Suprapubic skin (tissue), 4 donors: ENCODE results near the gene ZNF526. TPM values are rescaled to one million over a fixed set of nuclear protein-coding genes. Genes with fewer than 3 reads are reported as not detected.

ENCODE experiments used
- DNase-seq, 2 donors: peaks; one replicate each; pipeline ENCODE4 v3.0.0-alpha.2; 2019; ENCODE audit warnings: low spot score in 2 of 2
- H3K27ac ChIP-seq: fragments of 200-600 bp; sonication (generic); one replicate; pipeline ENCODE4 v1.5.1; 2019
- H3K27me3 ChIP-seq: fragments of 200-600 bp; sonication (generic); one replicate; pipeline ENCODE4 v1.5.1; 2019
- H3K36me3 ChIP-seq: fragments of 200-600 bp; sonication (generic); one replicate; pipeline ENCODE4 v1.5.1; 2019
- H3K4me1 ChIP-seq: fragments of 200-600 bp; sonication (generic); one replicate; pipeline ENCODE4 v1.5.1; 2019
- H3K4me3 ChIP-seq: fragments of 200-600 bp; sonication (generic); one replicate; pipeline ENCODE4 v1.5.1; 2019; ENCODE audit warnings: mild to moderate bottlenecking
- H3K9me3 ChIP-seq: fragments of 200-600 bp; sonication (generic); one replicate; pipeline ENCODE4 v1.5.1; 2019
- EP300 ChIP-seq: sonication (generic); formaldehyde crosslinking; IDR thresholded peaks from one replicate; pipeline ENCODE4 v1.6.1; 2017; ENCODE audit warnings: antibody characterized with exemption
- POLR2A ChIP-seq, 2 donors: fragments of 450-650 bp; IDR thresholded peaks; one replicate each; pipeline ENCODE4 v1.6.1; 2017; ENCODE audit warnings: antibody characterized with exemption in 2 of 2, mild to moderate bottlenecking in 2 of 2, moderate library complexity in 2 of 2
- POLR2AphosphoS5 ChIP-seq, 3 donors: sonication (generic); formaldehyde crosslinking; IDR thresholded peaks; one replicate each; pipeline ENCODE4 v1.6.1; 2017; ENCODE audit warnings: antibody characterized with exemption in 3 of 3
- whole genome bisulfite sequencing: methylation state at CpG from one replicate; pipeline ENCODE4 v1.1.5; 2018; 5-methylcytosine and 5-hydroxymethylcytosine counted together
- total RNA-seq, 4 donors: library from RNA; depleted of rRNA; stranded (reverse); fragments of >200 nt; gene quantifications; one replicate each; pipeline ENCODE4 v1.1.0, GENCODE V29; 2016
- TF ChIP-seq, protein P1 (sequence below), 2 donors: fragments of 200-600 bp in 1 of 2; fragments of 450-650 bp in 1 of 2; sonication (generic) in 1 of 2; IDR thresholded peaks; one replicate each; pipeline ENCODE4 v1.5.1; 2016 to 2019; ENCODE audit warnings: antibody characterized with exemption in 2 of 2, mild to moderate bottlenecking in 1 of 2, moderate library complexity in 1 of 2

Gene ZNF526
- total RNA-seq, 4 donors from 2014 or later = 4.2 to 12.9 (median 8.9) TPM

DNA sequence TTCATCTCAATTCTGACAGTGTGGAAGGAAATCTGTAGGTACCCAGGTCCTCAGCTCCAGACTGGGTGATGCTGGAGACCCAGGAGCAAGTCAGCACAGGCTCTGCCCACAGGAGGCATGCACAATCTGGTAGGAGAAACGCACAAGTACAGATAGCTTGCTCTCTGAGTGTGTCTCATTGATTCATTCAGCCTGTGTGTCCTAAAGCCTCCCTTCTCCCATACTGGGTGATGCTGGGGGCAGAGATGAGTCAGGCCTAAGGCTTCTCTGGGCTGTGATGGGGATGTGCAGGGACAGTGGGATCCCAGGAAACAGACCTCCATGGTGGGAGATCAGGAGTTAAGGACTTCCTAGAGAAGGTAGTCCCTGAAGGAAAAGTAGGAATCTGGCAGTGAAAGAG is 6.8 kb downstream of the ZNF526 start:
- H3K27me3 ChIP-seq = no peaks in the 10 kb centered on the region
- no peaks in the 10 kb centered on the region for H3K9me3 ChIP-seq
- no peaks in the 10 kb centered on the region for H3K4me1 ChIP-seq
- no peak overlapping the region for H3K27ac ChIP-seq
- no peak for DNase-seq
- TF ChIP-seq EP300 (no peak), POLR2AphosphoS5 (IDR thresholded peaks at IDR 0.05) (no peak), POLR2A (IDR thresholded peaks at IDR 0.05) (no peak)
- TF ChIP-seq, protein P1, sequence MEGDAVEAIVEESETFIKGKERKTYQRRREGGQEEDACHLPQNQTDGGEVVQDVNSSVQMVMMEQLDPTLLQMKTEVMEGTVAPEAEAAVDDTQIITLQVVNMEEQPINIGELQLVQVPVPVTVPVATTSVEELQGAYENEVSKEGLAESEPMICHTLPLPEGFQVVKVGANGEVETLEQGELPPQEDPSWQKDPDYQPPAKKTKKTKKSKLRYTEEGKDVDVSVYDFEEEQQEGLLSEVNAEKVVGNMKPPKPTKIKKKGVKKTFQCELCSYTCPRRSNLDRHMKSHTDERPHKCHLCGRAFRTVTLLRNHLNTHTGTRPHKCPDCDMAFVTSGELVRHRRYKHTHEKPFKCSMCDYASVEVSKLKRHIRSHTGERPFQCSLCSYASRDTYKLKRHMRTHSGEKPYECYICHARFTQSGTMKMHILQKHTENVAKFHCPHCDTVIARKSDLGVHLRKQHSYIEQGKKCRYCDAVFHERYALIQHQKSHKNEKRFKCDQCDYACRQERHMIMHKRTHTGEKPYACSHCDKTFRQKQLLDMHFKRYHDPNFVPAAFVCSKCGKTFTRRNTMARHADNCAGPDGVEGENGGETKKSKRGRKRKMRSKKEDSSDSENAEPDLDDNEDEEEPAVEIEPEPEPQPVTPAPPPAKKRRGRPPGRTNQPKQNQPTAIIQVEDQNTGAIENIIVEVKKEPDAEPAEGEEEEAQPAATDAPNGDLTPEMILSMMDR (IDR thresholded peaks at IDR 0.05) = no peak
- peaks cover 79% of the 10 kb centered on the region for H3K36me3 ChIP-seq
- no peak overlapping the region for H3K4me3 ChIP-seq
- whole genome bisulfite sequencing = 67% methylated on average over 1 of the region's 1 CpG

DNA sequence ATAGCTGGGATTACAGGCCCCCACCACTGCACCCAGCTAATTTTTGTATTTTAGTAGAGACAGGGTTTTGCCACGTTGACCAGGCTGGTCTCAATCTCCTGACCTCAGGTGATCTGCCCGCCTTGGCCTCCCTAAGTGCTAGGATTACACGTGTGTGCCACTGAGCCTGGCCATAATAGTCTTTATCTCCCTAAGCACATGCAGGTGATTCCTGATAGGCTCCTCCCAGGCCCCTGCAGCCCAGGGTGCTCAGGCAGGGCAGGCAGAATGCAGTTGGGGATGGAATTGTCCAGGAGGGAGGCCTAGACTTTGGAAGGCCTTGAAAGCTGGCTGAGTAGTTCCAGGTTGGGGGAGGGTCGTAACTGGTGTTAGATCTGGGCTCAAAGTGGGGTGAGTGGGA is 8.5 kb downstream of the ZNF526 start:
- H3K27me3 ChIP-seq = no peaks in the 10 kb centered on the region
- 86% methylated on average over 1 of the region's 4 CpGs for WGBS
- DNase-seq = no peak
- H3K27ac ChIP-seq = no peak overlapping the region
- TF ChIP-seq, protein P1 (IDR thresholded peaks at IDR 0.05) = no peak
- TF ChIP-seq POLR2A (IDR thresholded peaks at IDR 0.05) = no peak
- no peak for TF ChIP-seq POLR2AphosphoS5 (IDR thresholded peaks at IDR 0.05)
- no peak for TF ChIP-seq EP300
- H3K36me3 ChIP-seq = peaks cover 96% of the 10 kb centered on the region
- no peaks in the 10 kb centered on the region for H3K9me3 ChIP-seq
- H3K4me1 ChIP-seq = no peaks in the 10 kb centered on the region
- H3K4me3 ChIP-seq = no peak overlapping the region

DNA sequence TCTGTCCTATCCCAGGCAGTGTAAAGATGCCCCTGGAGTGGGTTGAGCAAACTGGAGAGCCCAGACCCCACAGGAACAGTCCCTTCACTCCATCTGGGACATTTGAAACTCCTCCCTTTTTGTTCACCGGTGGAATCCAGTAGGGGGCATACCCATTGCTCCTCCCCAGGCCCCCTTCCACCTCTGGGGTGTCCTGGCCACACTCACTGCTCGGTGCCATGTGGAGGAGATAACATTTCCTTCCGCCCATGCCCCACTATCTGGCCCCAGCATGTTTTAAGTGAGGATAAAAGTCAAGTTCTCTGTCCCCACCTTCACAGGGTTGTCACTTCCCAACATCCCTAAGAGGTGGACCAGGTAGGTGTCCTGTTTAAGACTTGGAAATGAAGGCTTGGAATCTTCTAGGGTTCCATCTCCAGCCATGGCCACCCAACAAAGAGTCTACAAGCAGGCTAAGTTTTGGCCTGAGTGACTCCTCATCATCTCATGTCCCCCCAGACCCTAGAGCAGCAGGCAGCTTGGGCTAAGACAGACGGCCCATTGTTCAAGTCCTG is 9.3 kb downstream of the ZNF526 start:
- TF ChIP-seq POLR2AphosphoS5 (IDR thresholded peaks at IDR 0.05) (no peak), EP300 (no peak), POLR2A (IDR thresholded peaks at IDR 0.05) (no peak)
- TF ChIP-seq, protein P1 (IDR thresholded peaks at IDR 0.05) = no peak
- Histone ChIP-seq H3K4me1 (no peaks in the 10 kb centered on the region), H3K4me3 (no peak overlapping the region), H3K27ac (no peak overlapping the region), H3K27me3 (no peaks in the 10 kb centered on the region), H3K9me3 (no peaks in the 10 kb centered on the region), H3K36me3 (peaks cover 100% of the 10 kb centered on the region)
- no peak for DNase-seq
- WGBS = 70% methylated on average over 4 of the region's 4 CpGs

DNA sequence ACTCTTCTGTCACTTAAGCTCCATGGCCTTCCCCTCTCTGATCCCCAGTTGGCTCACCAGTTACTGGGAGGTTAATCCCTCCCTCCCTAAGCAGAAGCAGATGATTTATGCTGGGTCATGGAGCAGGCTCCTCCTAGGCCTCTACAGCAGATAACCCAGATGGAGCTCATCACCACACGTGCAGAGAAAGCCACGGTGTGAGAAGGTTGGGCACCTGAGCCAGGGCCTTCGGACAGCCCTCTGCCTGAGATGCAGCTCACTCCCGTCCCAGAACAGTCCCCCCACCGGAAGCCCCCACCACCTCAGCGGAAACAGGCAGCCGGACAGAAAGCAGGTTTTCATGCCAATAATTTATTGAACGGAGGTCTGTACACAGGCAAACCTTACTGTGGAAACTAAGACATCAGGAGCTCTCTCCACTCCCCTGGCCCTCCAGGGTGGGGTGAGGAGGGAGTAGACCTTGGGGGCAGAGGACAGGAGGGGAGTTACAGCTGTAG is 9.8 kb downstream of the ZNF526 start:
- no peak for DNase-seq
- H3K4me3 ChIP-seq = no peak overlapping the region
- H3K36me3 ChIP-seq = peaks cover 100% of the 10 kb centered on the region
- no peaks in the 10 kb centered on the region for H3K4me1 ChIP-seq
- H3K27ac ChIP-seq = no peak overlapping the region
- H3K27me3 ChIP-seq = no peaks in the 10 kb centered on the region
- WGBS = 30% methylated on average over 8 of the region's 8 CpGs
- TF ChIP-seq POLR2AphosphoS5 (IDR thresholded peaks at IDR 0.05) = no peak
- TF ChIP-seq POLR2A (IDR thresholded peaks at IDR 0.05) = no peak
- no peak for TF ChIP-seq EP300
- TF ChIP-seq, protein P1 (IDR thresholded peaks at IDR 0.05) = no peak
- H3K9me3 ChIP-seq = no peaks in the 10 kb centered on the region

DNA sequence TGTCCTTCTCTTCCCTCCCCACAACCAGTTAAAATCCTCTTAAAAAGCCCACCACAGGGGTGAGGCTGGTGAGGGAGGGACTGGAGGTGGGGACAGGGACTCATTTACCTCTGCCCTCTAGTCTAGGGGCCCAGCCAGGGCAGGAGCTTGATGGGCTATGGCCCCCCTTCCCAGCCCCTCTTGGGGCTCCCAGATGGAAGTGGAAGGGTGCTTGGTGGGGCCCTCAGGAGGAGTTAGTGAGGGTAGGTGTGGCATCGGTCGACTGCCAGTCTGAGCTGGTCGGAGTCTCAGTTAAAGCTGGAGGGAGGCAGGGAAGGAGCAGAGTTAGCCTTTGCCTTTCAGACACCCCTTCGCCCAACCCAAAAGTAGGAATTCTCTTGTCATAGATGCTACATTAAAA is 10.5 kb downstream of the ZNF526 start:
- no peaks in the 10 kb centered on the region for H3K9me3 ChIP-seq
- no peak for DNase-seq
- 73% methylated on average over 4 of the region's 4 CpGs for WGBS
- H3K4me3 ChIP-seq = no peak overlapping the region
- peaks cover 100% of the 10 kb centered on the region for H3K36me3 ChIP-seq
- TF ChIP-seq, protein P1 (IDR thresholded peaks at IDR 0.05) = no peak
- no peaks in the 10 kb centered on the region for H3K4me1 ChIP-seq
- no peaks in the 10 kb centered on the region for H3K27me3 ChIP-seq
- no peak overlapping the region for H3K27ac ChIP-seq
